Skin of body (tissue), 2 donors: ENCODE results near the gene OPCML. TPM values are rescaled to one million over a fixed set of nuclear protein-coding genes. Genes with fewer than 3 reads are reported as not detected.

Experiments used
- DNase-seq: peaks from one replicate; lab custom pipeline; 2025; lab: John Stamatoyannopoulos, UW
- total RNA-seq: library from RNA; depleted of rRNA; stranded (reverse); fragments of >200 nt; gene quantifications from one replicate; pipeline ENCODE4 v1.2.3, GENCODE V29; 2014

OPCML gene
- total RNA-seq, 1 donor from 2014 or later = 0.49 TPM

- no peak for DNase-seq
Observed at GRCh38 chr11:133041928-133042882, 490.1 kb downstream of the OPCML start.

- no peak for DNase-seq
Observed at GRCh38 chr11:133041181-133041580, 491.1 kb downstream of the OPCML start.

- no peak for DNase-seq
Observed at GRCh38 chr11:133040289-133040900, 491.9 kb downstream of the OPCML start.

- no peak for DNase-seq
Observed at GRCh38 chr11:133038850-133039249, 493.5 kb downstream of the OPCML start.

GRCh38 chr11:133034929-133035328 lies 497.4 kb downstream of the OPCML start:
- DNase-seq = no peak

- DNase-seq = no peak
Observed at GRCh38 chr11:133029107-133029506, 503.2 kb downstream of the OPCML start.

GRCh38 chr11:133026952-133027351 lies 505.3 kb downstream of the OPCML start:
- no peak for DNase-seq

- DNase-seq = no peak
Observed at GRCh38 chr11:133024301-133024700, 508.0 kb downstream of the OPCML start.

- DNase-seq = no peak
Observed at GRCh38 chr11:133023232-133023631, 509.1 kb downstream of the OPCML start.

GRCh38 chr11:133021553-133021952 lies 510.7 kb downstream of the OPCML start:
- DNase-seq = no peak

GRCh38 chr11:133020372-133020714 lies 512.0 kb downstream of the OPCML start:
- DNase-seq = no peak

GRCh38 chr11:133019545-133020371 lies 512.5 kb downstream of the OPCML start:
- DNase-seq = no peak

GRCh38 chr11:133015457-133015856 lies 516.8 kb downstream of the OPCML start:
- no peak for DNase-seq

- DNase-seq = no peak
Observed at GRCh38 chr11:133014337-133014736, 518.0 kb downstream of the OPCML start.

- no peak for DNase-seq
Observed at GRCh38 chr11:133012803-133013202, 519.5 kb downstream of the OPCML start.

GRCh38 chr11:133011604-133012003 lies 520.7 kb downstream of the OPCML start:
- no peak for DNase-seq

- no peak for DNase-seq
Observed at GRCh38 chr11:133007027-133007584, 525.2 kb downstream of the OPCML start.

- DNase-seq = no peak
Observed at GRCh38 chr11:133004369-133004768, 527.9 kb downstream of the OPCML start.

GRCh38 chr11:132999516-132999915 lies 532.8 kb downstream of the OPCML start:
- no peak for DNase-seq

- no peak for DNase-seq
Observed at GRCh38 chr11:132999031-132999430, 533.3 kb downstream of the OPCML start.

GRCh38 chr11:132997396-132997795 lies 534.9 kb downstream of the OPCML start:
- DNase-seq = no peak

- DNase-seq = no peak
Observed at GRCh38 chr11:132994966-132995365, 537.3 kb downstream of the OPCML start.
